HepG2 (cell line): ENCODE data around the gene MUL1. TPM values are rescaled to one million over a fixed set of nuclear protein-coding genes. Genes with fewer than 3 reads are reported as not detected.

Experiments
- ATF5 ChIP-seq: sonication (generic); formaldehyde crosslinking; IDR thresholded peaks from 2 replicates; pipeline ENCODE4 v1.4.0; 2020; ENCODE audit warnings: mild to moderate bottlenecking, low read depth, missing genetic modification reagents
- DPF2 ChIP-seq: sonication (generic); formaldehyde crosslinking; IDR thresholded peaks from 2 replicates; pipeline ENCODE4 v1.4.0; 2020; ENCODE audit warnings: mild to moderate bottlenecking, low read depth, missing genetic modification reagents, borderline replicate concordance
- FLYWCH1 ChIP-seq: sonication (generic); formaldehyde crosslinking; IDR thresholded peaks from 2 replicates; pipeline ENCODE4 v1.8.1; 2023; ENCODE audit warnings: mild to moderate bottlenecking, missing genetic modification reagents
- GPBP1L1 ChIP-seq: sonication (generic); formaldehyde crosslinking; IDR thresholded peaks from 2 replicates; pipeline ENCODE4 v1.5.0; 2020; ENCODE audit warnings: mild to moderate bottlenecking, missing genetic modification reagents
- MAF1 ChIP-seq: sonication (generic); formaldehyde crosslinking; IDR thresholded peaks from 2 replicates; pipeline ENCODE4 v1.5.0; 2020; ENCODE audit warnings: missing genetic modification reagents, borderline replicate concordance
- MAZ ChIP-seq, 2 experiments: sonication (generic) in 1 of 2; formaldehyde crosslinking in 1 of 2; IDR thresholded peaks; 2 replicates each; pipeline versions ENCODE4 v1.5.0 to v1.6.1; 2012 to 2020; ENCODE audit warnings: low read depth in 2 of 2, mild to moderate bottlenecking in 2 of 2, borderline replicate concordance in 1 of 2, improper control_type of control experiment in 1 of 2, low read length in 1 of 2, missing genetic modification reagents in 1 of 2, moderate library complexity in 1 of 2
- MIXL1 ChIP-seq: IDR thresholded peaks from 2 replicates; pipeline ENCODE4 v1.6.1; 2016
- SOX13 ChIP-seq, 3 experiments: fragments of 450-650 bp in 1 of 3; sonication (generic) in 1 of 3; formaldehyde crosslinking in 1 of 3; IDR thresholded peaks in 2 of 3; conservative IDR thresholded peaks in 1 of 3; 2 replicates each; pipeline versions ENCODE4 v1.5.0 to v1.6.1; 2016 to 2020; ENCODE audit warnings: antibody characterized with exemption in 1 of 3, mild to moderate bottlenecking in 1 of 3, missing compliant biosample characterization in 1 of 3, missing genetic modification reagents in 1 of 3, moderate library complexity in 1 of 3
- TARDBP ChIP-seq: sonication (generic); formaldehyde crosslinking; IDR thresholded peaks from 2 replicates; pipeline ENCODE4 v1.8.0; 2022; ENCODE audit warnings: mild to moderate bottlenecking, missing genetic modification reagents
- ZKSCAN1 ChIP-seq: fragments of 150-350 bp; IDR thresholded peaks from 2 replicates; pipeline ENCODE4 v1.6.1; 2014; ENCODE audit warnings: low read length
- ZNF18 ChIP-seq: sonication (generic); formaldehyde crosslinking; IDR thresholded peaks from 2 replicates; pipeline ENCODE4 v1.8.0; 2022; ENCODE audit warnings: mild to moderate bottlenecking, missing genetic modification reagents; ENCODE audit not compliant: insufficient replicate concordance
- ZNF484 ChIP-seq: sonication (generic); formaldehyde crosslinking; IDR thresholded peaks from 2 replicates; pipeline ENCODE4 v1.5.1; 2020; ENCODE audit warnings: mild to moderate bottlenecking, low read depth, missing genetic modification reagents, borderline replicate concordance
- ZNF512 ChIP-seq: sonication (generic); formaldehyde crosslinking; IDR thresholded peaks from 2 replicates; pipeline ENCODE4 v1.4.0; 2020; ENCODE audit warnings: mild to moderate bottlenecking, missing genetic modification reagents
- ZNF709 ChIP-seq: sonication (generic); formaldehyde crosslinking; IDR thresholded peaks from 2 replicates; pipeline ENCODE4 v1.5.0; 2020; ENCODE audit warnings: mild to moderate bottlenecking, missing genetic modification reagents
- ZNF781 ChIP-seq: sonication (generic); formaldehyde crosslinking; IDR thresholded peaks from 2 replicates; pipeline ENCODE4 v1.5.1; 2020; ENCODE audit warnings: borderline replicate concordance, mild to moderate bottlenecking, missing genetic modification reagents; ENCODE audit errors: not compliant biosample characterization
- ZNF879 ChIP-seq: sonication (generic); formaldehyde crosslinking; IDR thresholded peaks from 2 replicates; pipeline ENCODE4 v1.8.1; 2023; ENCODE audit warnings: missing genetic modification reagents
- polyA plus RNA-seq, 8 experiments: library from polyadenylated mRNA; depleted of rRNA in 3 of 8; stranded (reverse) in 7 of 8; unstranded in 1 of 8; fragments of >200 nt; fragmentation: Illumina TruSeq in 4 of 8; extraction: Trizol in 4 of 8; gene quantifications; 2 replicates each; pipeline versions ENCODE4 v1.2.1 to v1.2.3, GENCODE V29; 2011 to 2016; ENCODE audit warnings: low read depth in 4 of 8, missing spikeins in 1 of 8, mixed read lengths in 1 of 8; ENCODE audit not compliant: insufficient read depth in 1 of 8
- total RNA-seq, 5 experiments: library from RNA; depleted of rRNA; stranded (reverse); fragments of >200 nt; fragmentation: Illumina TruSeq; extraction: Trizol; gene quantifications; 2 replicates each; pipeline ENCODE4 v1.2.3, GENCODE V29; 2016; ENCODE audit warnings: low read depth in 1 of 5
- TF ChIP-seq, protein P1 (sequence below): sonication (generic); formaldehyde crosslinking; IDR thresholded peaks from 2 replicates; pipeline ENCODE4 v1.5.0; 2020; ENCODE audit warnings: missing genetic modification reagents

The MUL1 gene
- total and polyA plus RNA-seq, 2 of the 13 experiments (the other 11 are each of a cell fraction or from before 2014, with no cell fraction given) = 21.5 to 26.5 TPM

- TF ChIP-seq ZNF512 (CRISPR knock-in tag) (no peak), SOX13 (IDR thresholded peaks at IDR 0.05) (no peak), SOX13 (CRISPR knock-in tag; conservative IDR thresholded peaks at IDR 0.05 in 1 of 2, IDR thresholded peaks at IDR 0.05 in 1 of 2) (no peak), MAF1 (no peak), MAZ (IDR thresholded peaks at IDR 0.05; ENCODE audit: borderline replicate concordance, low read depth, low read length) (no peak), MAZ (CRISPR knock-in tag; IDR thresholded peaks at IDR 0.05; ENCODE audit: low read depth) (no peak), FLYWCH1 (no peak), DPF2 (no peak), ZNF879 (CRISPR knock-in tag) (no peak), ZNF18 (CRISPR knock-in tag) (no peak), ZNF781 (CRISPR knock-in tag) (no peak), TARDBP (CRISPR knock-in tag) (no peak), MIXL1 (CRISPR knock-in tag) (no peak), ATF5 (CRISPR knock-in tag) (no peak), GPBP1L1 (CRISPR knock-in tag) (no peak), ZNF709 (CRISPR knock-in tag) (no peak), ZKSCAN1 (no peak), ZNF484 (CRISPR knock-in tag) (no peak)
- TF ChIP-seq, protein P1, sequence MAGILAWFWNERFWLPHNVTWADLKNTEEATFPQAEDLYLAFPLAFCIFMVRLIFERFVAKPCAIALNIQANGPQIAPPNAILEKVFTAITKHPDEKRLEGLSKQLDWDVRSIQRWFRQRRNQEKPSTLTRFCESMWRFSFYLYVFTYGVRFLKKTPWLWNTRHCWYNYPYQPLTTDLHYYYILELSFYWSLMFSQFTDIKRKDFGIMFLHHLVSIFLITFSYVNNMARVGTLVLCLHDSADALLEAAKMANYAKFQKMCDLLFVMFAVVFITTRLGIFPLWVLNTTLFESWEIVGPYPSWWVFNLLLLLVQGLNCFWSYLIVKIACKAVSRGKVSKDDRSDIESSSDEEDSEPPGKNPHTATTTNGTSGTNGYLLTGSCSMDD (CRISPR knock-in tag) = no peak
Measured at GRCh38 chr1:20484519-20485462, 23.2 kb downstream of the MUL1 start (continued).
